Uterus (tissue), 4 donors: ENCODE results near the gene DMD. TPM values are rescaled to one million over a fixed set of nuclear protein-coding genes. Genes with fewer than 3 reads are reported as not detected.

Experiments used
- DNase-seq, 2 donors: peaks; one replicate each; pipeline ENCODE4 v3.0.0-alpha.2; 2019 to 2020
- H3K27ac ChIP-seq, 2 donors: fragments of 200-600 bp; sonication (generic); 1 replicate in 1 of 2; 2 replicates in 1 of 2; pipeline ENCODE4 v1.5.1; 2016 to 2018
- H3K27me3 ChIP-seq, 2 donors: fragments of 200-600 bp; sonication (generic); one replicate each; pipeline ENCODE4 v1.5.1; 2018 to 2019; ENCODE audit warnings: control low read depth in 1 of 2
- H3K36me3 ChIP-seq, 2 donors: fragments of 200-600 bp; sonication (generic); one replicate each; pipeline ENCODE4 v1.5.1; 2019; ENCODE audit warnings: control low read depth in 1 of 2
- H3K4me1 ChIP-seq, 2 donors: fragments of 200-600 bp; sonication (generic); one replicate each; pipeline ENCODE4 v1.5.1; 2018 to 2019; ENCODE audit warnings: control low read depth in 1 of 2
- H3K4me3 ChIP-seq, 2 donors: fragments of 200-600 bp; sonication (generic); 1 replicate in 1 of 2; 2 replicates in 1 of 2; pipeline ENCODE4 v1.5.1; 2018 to 2019; ENCODE audit warnings: mild to moderate bottlenecking in 1 of 2
- H3K9me3 ChIP-seq, 2 donors: fragments of 200-600 bp; sonication (generic); one replicate each; pipeline ENCODE4 v1.5.1; 2019; ENCODE audit warnings: control low read depth in 1 of 2
- POLR2A ChIP-seq, 2 donors: fragments of 450-650 bp; IDR thresholded peaks; one replicate each; pipeline ENCODE4 v1.6.1; 2016; ENCODE audit warnings: antibody characterized with exemption in 2 of 2, mild to moderate bottlenecking in 1 of 2, moderate library complexity in 1 of 2
- intact Hi-C: fragments of 100-400 bp; cut with DNase I; formaldehyde crosslinking; loops from one replicate; pipeline ENCODE4 v1.15.1; 2023; ENCODE audit warnings: low total_unique reads
- total RNA-seq, 4 donors: library from RNA; depleted of rRNA in 3 of 4; stranded (reverse); fragments of >200 nt in 3 of 4; gene quantifications; one replicate each; pipeline versions ENCODE4 v1.1.0 to v1.2.4, GENCODE V29; 2014 to 2023
- TF ChIP-seq, protein P1 (sequence below), 4 experiments: fragments of 200-600 bp in 2 of 4; fragments of 450-650 bp in 2 of 4; sonication (generic) in 2 of 4; IDR thresholded peaks; one replicate each; pipeline ENCODE4 v1.5.1; 2016 to 2019; ENCODE audit warnings: antibody characterized with exemption in 4 of 4, mild to moderate bottlenecking in 2 of 4, moderate library complexity in 1 of 4
- donor health status: DM: yes; HTN: yes; CAD: no.

DMD gene
- total RNA-seq, 4 donors from 2014 or later: 73.8 to 147 (median 97.8) TPM

DNA sequence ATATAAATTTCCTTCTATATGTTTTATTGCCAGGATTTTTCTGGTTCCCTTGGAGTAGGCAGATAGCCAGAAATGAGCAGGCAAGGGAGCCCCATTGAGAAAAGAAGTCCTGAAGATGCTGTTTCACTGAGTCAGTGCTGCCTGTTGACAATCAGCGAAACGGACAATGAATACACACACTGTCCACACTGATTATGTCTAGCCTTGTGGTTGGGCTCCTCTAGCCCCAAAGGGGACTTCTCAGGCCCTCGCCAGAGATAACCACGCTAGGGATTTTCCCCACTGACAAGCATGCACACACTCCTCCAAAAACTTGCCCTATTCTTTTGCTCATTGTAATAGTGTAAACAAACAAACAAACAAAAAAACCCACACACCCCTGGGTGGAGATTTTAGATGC lies 369.3 kb downstream of the DMD start:
- no peaks in the 10 kb centered on the region for H3K27me3 ChIP-seq
- no peaks in the 10 kb centered on the region for H3K36me3 ChIP-seq
- H3K27ac ChIP-seq: no peak overlapping the region
- no peak overlapping the region for H3K4me3 ChIP-seq
- intact Hi-C loops: no loop called here
- H3K4me1 ChIP-seq: no peaks in the 10 kb centered on the region
- TF ChIP-seq POLR2A (IDR thresholded peaks at IDR 0.05): no peak
- TF ChIP-seq, protein P1, sequence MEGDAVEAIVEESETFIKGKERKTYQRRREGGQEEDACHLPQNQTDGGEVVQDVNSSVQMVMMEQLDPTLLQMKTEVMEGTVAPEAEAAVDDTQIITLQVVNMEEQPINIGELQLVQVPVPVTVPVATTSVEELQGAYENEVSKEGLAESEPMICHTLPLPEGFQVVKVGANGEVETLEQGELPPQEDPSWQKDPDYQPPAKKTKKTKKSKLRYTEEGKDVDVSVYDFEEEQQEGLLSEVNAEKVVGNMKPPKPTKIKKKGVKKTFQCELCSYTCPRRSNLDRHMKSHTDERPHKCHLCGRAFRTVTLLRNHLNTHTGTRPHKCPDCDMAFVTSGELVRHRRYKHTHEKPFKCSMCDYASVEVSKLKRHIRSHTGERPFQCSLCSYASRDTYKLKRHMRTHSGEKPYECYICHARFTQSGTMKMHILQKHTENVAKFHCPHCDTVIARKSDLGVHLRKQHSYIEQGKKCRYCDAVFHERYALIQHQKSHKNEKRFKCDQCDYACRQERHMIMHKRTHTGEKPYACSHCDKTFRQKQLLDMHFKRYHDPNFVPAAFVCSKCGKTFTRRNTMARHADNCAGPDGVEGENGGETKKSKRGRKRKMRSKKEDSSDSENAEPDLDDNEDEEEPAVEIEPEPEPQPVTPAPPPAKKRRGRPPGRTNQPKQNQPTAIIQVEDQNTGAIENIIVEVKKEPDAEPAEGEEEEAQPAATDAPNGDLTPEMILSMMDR (IDR thresholded peaks at IDR 0.05): no peak
- DNase-seq: no peak
- H3K9me3 ChIP-seq: no peaks in the 10 kb centered on the region

DNA sequence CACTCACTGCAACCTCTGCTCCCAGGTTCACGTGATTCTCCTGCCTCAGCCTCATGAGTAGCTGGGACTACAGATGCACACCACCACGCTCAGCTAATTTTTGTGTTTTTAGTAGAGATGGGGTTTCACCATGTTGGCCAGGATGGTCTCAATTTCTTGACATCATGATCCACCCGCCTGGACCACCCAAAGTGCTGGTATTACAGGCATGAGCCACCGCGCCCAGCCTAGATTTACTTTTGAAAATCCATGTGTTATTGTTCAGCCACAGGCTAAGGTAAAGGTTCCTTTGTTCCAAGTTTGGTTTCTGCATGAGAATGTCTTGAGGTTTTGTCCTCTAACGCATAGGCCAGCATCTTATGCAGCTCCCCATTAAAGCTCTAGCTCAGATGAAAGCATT lies 371.6 kb downstream of the DMD start:
- H3K27me3 ChIP-seq: no peaks in the 10 kb centered on the region
- H3K4me3 ChIP-seq: no peak overlapping the region
- H3K27ac ChIP-seq: no peak overlapping the region
- TF ChIP-seq POLR2A (IDR thresholded peaks at IDR 0.05): no peak
- TF ChIP-seq, protein P1 (IDR thresholded peaks at IDR 0.05): no peak
- intact Hi-C loops: no loop called here
- H3K9me3 ChIP-seq: no peaks in the 10 kb centered on the region
- no peaks in the 10 kb centered on the region for H3K36me3 ChIP-seq
- DNase-seq: no peak
- H3K4me1 ChIP-seq: no peaks in the 10 kb centered on the region

DNA sequence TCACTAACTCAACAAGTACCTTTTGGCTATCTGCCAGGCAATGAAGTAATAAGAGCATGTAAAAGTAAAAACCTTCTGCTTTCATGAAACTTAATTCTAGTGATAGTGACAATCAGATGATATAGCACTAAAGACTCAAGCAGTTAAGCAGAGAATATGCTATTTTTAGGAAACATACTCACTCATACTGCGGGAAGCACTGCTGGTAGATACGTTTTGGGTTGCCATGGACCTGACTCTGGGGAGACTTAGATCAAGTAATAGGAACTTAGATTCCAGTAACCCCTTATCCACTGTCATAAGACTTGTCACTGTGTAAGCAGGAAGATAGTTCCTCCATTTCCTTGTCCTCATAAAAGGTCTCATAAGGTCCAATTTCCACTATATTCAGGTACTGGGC lies 386.3 kb downstream of the DMD start:
- DNase-seq: no peak
- H3K27ac ChIP-seq: no peak overlapping the region
- no peaks in the 10 kb centered on the region for H3K9me3 ChIP-seq
- no peaks in the 10 kb centered on the region for H3K27me3 ChIP-seq
- H3K36me3 ChIP-seq: no peaks in the 10 kb centered on the region
- TF ChIP-seq, protein P1 (IDR thresholded peaks at IDR 0.05): no peak
- TF ChIP-seq POLR2A (IDR thresholded peaks at IDR 0.05): no peak
- intact Hi-C loops: no loop called here
- no peaks in the 10 kb centered on the region for H3K4me1 ChIP-seq
- H3K4me3 ChIP-seq: no peak overlapping the region

DNA sequence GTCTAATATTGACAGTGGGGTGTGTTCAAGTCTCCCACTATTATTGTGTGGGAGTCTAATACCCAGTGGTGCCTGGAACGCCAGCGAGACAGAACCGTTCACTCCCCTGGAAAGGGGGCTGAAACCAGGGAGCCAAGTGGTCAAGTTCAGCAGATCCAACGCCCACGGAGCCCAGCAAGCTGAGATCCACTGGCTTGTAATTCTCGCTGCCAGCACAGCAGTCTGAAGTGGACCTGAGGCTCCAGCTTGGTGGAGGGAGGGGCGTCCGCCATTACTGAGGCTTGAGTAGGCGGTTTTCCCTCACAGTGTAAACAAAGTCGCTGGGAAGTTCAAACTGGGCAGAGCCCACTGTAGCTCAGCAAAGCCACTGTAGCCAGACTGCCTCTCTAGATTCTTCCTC lies 407.3 kb downstream of the DMD start:
- no peaks in the 10 kb centered on the region for H3K27me3 ChIP-seq
- intact Hi-C loops: no loop called here
- TF ChIP-seq, protein P1 (IDR thresholded peaks at IDR 0.05): no peak
- no peak for TF ChIP-seq POLR2A (IDR thresholded peaks at IDR 0.05)
- no peaks in the 10 kb centered on the region for H3K36me3 ChIP-seq
- no peak for DNase-seq
- no peak overlapping the region for H3K27ac ChIP-seq
- no peaks in the 10 kb centered on the region for H3K4me1 ChIP-seq
- no peak overlapping the region for H3K4me3 ChIP-seq
- H3K9me3 ChIP-seq: no peaks in the 10 kb centered on the region

DNA sequence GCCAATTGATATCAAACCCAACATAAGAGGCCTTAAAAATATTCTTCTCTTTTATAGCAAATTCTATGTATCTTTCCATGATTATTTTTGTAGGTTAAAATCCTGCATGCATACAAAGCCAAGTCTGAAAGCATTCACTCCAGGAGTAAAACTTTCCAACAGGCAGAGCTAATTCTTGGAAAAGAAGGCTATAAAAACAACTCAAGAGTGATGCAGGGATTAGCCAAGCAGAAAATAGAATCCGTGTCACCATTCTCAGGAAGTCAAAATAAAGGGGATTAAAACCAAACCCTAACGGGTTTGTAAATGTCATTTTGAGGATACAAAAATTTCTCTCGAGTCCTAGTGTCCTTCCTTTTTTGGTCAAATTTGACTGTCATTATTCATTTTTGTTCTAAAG lies 412.4 kb downstream of the DMD start:
- Histone ChIP-seq H3K4me1 (no peaks in the 10 kb centered on the region), H3K9me3 (no peaks in the 10 kb centered on the region), H3K36me3 (no peaks in the 10 kb centered on the region), H3K27ac (no peak overlapping the region), H3K27me3 (no peaks in the 10 kb centered on the region), H3K4me3 (no peak overlapping the region)
- no peak for DNase-seq
- intact Hi-C loops: no loop called here
- TF ChIP-seq POLR2A (IDR thresholded peaks at IDR 0.05): no peak
- TF ChIP-seq, protein P1 (IDR thresholded peaks at IDR 0.05): no peak
